ENCODE data around the gene TNFRSF25.

The TNFRSF25 gene

GRCh38 chr1:6466023-6466422 is at the start of gene TNFRSF25:
Gene TNFRSF25 (minus strand): TSS chr1:6466173. CDS start chr1:6466107, 66 bp downstream.
- Histone ChIP-seq H2AFZ (ENCODE audit: low read depth, low read length) (no peak within 1 kb of the TSS), H3K9ac (ENCODE audit: low read length) (no peak within 1 kb of the TSS), H3K4me1 (ENCODE audit: low read length) (no peaks in the 10 kb centered on the region), H3K36me3 (replicated peaks; ENCODE audit: low read depth, low read length) (no peaks in the 10 kb centered on the region), H3K4me3 (ENCODE audit: low read length) (no peak within 1 kb of the TSS), H4K20me1 (ENCODE audit: insufficient read depth, low read length) (no peaks in the 10 kb centered on the region), H3K27ac (ENCODE audit: low read length) (no peak within 1 kb of the TSS), H3K27me3 (ENCODE audit: low read depth, low read length) (no peaks in the 10 kb centered on the region), H3K79me2 (ENCODE audit: low read length) (no peaks in the 10 kb centered on the region), H3K9me3 (ENCODE audit: insufficient read depth, low read length) (no peaks in the 10 kb centered on the region), H3K4me2 (ENCODE audit: low read length) (no peak within 1 kb of the TSS)
- TF ChIP-seq CTCF (IDR thresholded peaks at IDR 0.05; ENCODE audit: low read depth, low read length) (no peak), EZH2phosphoT487 (IDR thresholded peaks at IDR 0.05; ENCODE audit: low read depth) (no peak)

DNA sequence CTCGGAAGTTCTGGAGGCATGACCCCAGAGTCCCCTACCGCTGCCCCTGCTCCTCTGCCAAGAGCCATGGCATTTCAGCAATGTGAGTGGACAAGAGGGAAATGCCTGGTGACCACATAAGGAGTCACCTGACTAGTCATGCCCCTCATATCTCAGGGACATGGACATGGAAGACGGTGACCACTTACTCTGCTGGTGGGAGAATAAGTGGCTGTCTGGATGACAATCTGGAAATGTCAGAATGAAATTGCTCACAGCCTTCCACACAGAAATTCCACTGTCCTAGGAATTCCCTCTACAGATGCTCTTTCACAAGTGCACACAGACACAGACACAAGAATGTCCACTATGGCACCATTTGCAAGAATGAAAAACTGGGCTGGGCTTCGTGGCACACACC is 49.8 kb upstream of the TNFRSF25 start:
- Histone ChIP-seq H3K4me1 (ENCODE audit: low read length) (peaks cover 7% of the 10 kb centered on the region), H3K79me2 (ENCODE audit: low read length) (no peaks in the 10 kb centered on the region), H3K9me3 (ENCODE audit: insufficient read depth, low read length) (no peaks in the 10 kb centered on the region), H3K4me3 (ENCODE audit: low read length) (no peak overlapping the region), H3K36me3 (replicated peaks; ENCODE audit: low read depth, low read length) (no peaks in the 10 kb centered on the region), H3K9ac (ENCODE audit: low read length) (no peak overlapping the region), H4K20me1 (ENCODE audit: insufficient read depth, low read length) (no peaks in the 10 kb centered on the region), H2AFZ (ENCODE audit: low read depth, low read length) (no peak overlapping the region), H3K27ac (ENCODE audit: low read length) (no peak overlapping the region), H3K4me2 (ENCODE audit: low read length) (no peak overlapping the region), H3K27me3 (ENCODE audit: low read depth, low read length) (no peaks in the 10 kb centered on the region)
- TF ChIP-seq CTCF (IDR thresholded peaks at IDR 0.05; ENCODE audit: low read depth, low read length): no peak
- TF ChIP-seq EZH2phosphoT487 (IDR thresholded peaks at IDR 0.05; ENCODE audit: low read depth): no peak

DNA sequence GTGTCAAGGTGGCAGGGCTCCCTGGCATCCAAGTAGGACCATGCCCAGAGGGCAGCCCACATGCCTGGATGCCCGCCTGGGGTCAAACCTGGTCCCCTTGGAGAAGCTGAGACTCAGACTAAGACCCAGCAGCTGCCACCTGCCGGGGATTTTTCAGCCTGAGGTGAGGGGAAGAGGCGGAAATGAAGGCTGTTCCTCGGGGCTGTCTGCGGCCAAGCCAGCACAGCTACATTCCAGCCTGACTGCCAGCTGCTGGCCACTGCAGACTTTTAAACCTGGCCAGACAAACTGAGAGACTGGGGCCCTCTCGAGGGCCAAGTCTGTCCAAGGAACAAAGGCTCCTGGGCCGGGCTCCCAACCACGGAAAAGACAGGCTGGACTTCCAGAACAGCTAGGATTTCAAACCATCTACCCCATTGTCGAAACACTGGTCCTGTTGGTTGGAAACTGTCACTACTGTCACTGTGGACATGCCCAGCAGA is 47.4 kb upstream of the TNFRSF25 start:
- H3K9ac ChIP-seq (ENCODE audit: low read length): no peak overlapping the region
- no peaks in the 10 kb centered on the region for H3K27me3 ChIP-seq (ENCODE audit: low read depth, low read length)
- TF ChIP-seq CTCF (IDR thresholded peaks at IDR 0.05; ENCODE audit: low read depth, low read length) (no peak), EZH2phosphoT487 (IDR thresholded peaks at IDR 0.05; ENCODE audit: low read depth) (no peak)
- H4K20me1 ChIP-seq (ENCODE audit: insufficient read depth, low read length): no peaks in the 10 kb centered on the region
- H3K4me3 ChIP-seq (ENCODE audit: low read length): no peak overlapping the region
- no peaks in the 10 kb centered on the region for H3K9me3 ChIP-seq (ENCODE audit: insufficient read depth, low read length)
- no peak overlapping the region for H3K4me2 ChIP-seq (ENCODE audit: low read length)
- H3K79me2 ChIP-seq (ENCODE audit: low read length): no peaks in the 10 kb centered on the region
- H3K4me1 ChIP-seq (ENCODE audit: low read length): peaks cover 7% of the 10 kb centered on the region
- no peaks in the 10 kb centered on the region for H3K36me3 ChIP-seq (replicated peaks; ENCODE audit: low read depth, low read length)
- no peak overlapping the region for H2AFZ ChIP-seq (ENCODE audit: low read depth, low read length)
- no peak overlapping the region for H3K27ac ChIP-seq (ENCODE audit: low read length)

DNA sequence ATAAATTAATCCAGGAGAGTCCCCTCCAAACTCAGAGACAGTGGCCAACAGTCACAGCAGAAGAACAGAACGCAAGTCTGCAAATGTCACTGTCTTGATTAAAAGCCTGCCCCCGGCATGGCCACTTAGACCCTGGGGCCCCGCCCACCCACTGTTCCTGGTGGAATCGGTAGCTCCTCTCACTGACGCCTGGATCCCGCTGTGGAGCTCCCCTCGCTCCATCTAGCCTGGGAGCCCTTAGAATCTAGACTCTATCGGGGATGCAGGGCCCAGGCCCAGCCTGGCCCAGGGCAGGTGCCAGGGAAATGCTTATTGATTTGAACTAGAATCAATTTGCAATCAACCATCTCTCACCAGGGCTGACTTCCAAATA is 46.9 kb upstream of the TNFRSF25 start:
- no peaks in the 10 kb centered on the region for H3K79me2 ChIP-seq (ENCODE audit: low read length)
- peaks cover 7% of the 10 kb centered on the region for H3K4me1 ChIP-seq (ENCODE audit: low read length)
- no peaks in the 10 kb centered on the region for H4K20me1 ChIP-seq (ENCODE audit: insufficient read depth, low read length)
- no peak overlapping the region for H3K27ac ChIP-seq (ENCODE audit: low read length)
- TF ChIP-seq EZH2phosphoT487 (IDR thresholded peaks at IDR 0.05; ENCODE audit: low read depth) (no peak), CTCF (IDR thresholded peaks at IDR 0.05; ENCODE audit: low read depth, low read length) (no peak)
- no peak overlapping the region for H3K4me3 ChIP-seq (ENCODE audit: low read length)
- no peak overlapping the region for H2AFZ ChIP-seq (ENCODE audit: low read depth, low read length)
- H3K4me2 ChIP-seq (ENCODE audit: low read length): no peak overlapping the region
- no peaks in the 10 kb centered on the region for H3K9me3 ChIP-seq (ENCODE audit: insufficient read depth, low read length)
- no peak overlapping the region for H3K9ac ChIP-seq (ENCODE audit: low read length)
- H3K27me3 ChIP-seq (ENCODE audit: low read depth, low read length): no peaks in the 10 kb centered on the region
- no peaks in the 10 kb centered on the region for H3K36me3 ChIP-seq (replicated peaks; ENCODE audit: low read depth, low read length)

Measured in OCI-LY3 (cell line).